HepG2 (cell line): ENCODE results near the gene CLTCL1. TPM values are rescaled to one million over a fixed set of nuclear protein-coding genes. Genes with fewer than 3 reads are reported as not detected.

ENCODE experiments used
- ATAC-seq: fragments of 200-7000 bp; cut with Tn5 transposase; 3 replicates; pipeline ENCODE4 v1.9.1; 2020; ENCODE audit warnings: mild to moderate bottlenecking, moderate library complexity
- BruUV-seq: library from RNA; stranded (reverse); fragments of 400-500 nt; replicated peaks from 2 replicates; lab custom pipeline; 2021; lab: Mats Ljungman, UMichigan
- CTCF ChIA-PET: fragments of 300-600 bp; formaldehyde crosslinking; extraction: SDS; loops from one replicate; lab custom pipeline; 2021; ENCODE audit warnings: low total read pairs, inconsistent platforms, low intra/inter-chr PET ratio; lab: Yijun Ruan, JAX
- POLR2A ChIA-PET: fragments of 350-600 bp; sonication (Branson Sonifier 250); formaldehyde crosslinking; loops from one replicate; lab custom pipeline; 2020; ENCODE audit warnings: antibody characterized with exemption, inconsistent platforms; lab: Yijun Ruan, JAX
- DNase-seq: peaks from one replicate; pipeline ENCODE4 v3.0.0-alpha.2; 2015; ENCODE audit warnings: low spot score
- FAIRE-seq: peaks from 3 replicates; lab custom pipeline; 2011; peaks lifted over from hg19 to GRCh38; lab: Jason Lieb, UNC
- H2AFZ ChIP-seq: one replicate; pipeline ENCODE4 v1.6.1; 2011; ENCODE audit warnings: low read length, inconsistent platforms
- H3K27ac ChIP-seq: fragments of 300-600 bp; 3 replicates; pipeline ENCODE4 v1.8.0; 2011; ENCODE audit warnings: mixed run types, mild to moderate bottlenecking, mixed read lengths, low read length, inconsistent platforms; ENCODE audit not compliant: insufficient read depth; ENCODE audit errors: extremely low read length
- H3K27me3 ChIP-seq, 2 experiments: fragments of 200-600 bp in 1 of 2; 2 replicates in 1 of 2; 3 replicates in 1 of 2; pipeline versions ENCODE4 v1.6.0 to v1.8.0; 2011; ENCODE audit warnings: low read length in 2 of 2, mild to moderate bottlenecking in 2 of 2, moderate library complexity in 2 of 2, inconsistent platforms in 1 of 2; ENCODE audit not compliant: insufficient read depth in 2 of 2, control insufficient read depth in 1 of 2
- H3K36me3 ChIP-seq, 2 experiments: fragments of 200-600 bp in 1 of 2; replicated peaks in 1 of 2; 2 replicates in 1 of 2; 3 replicates in 1 of 2; pipeline versions ENCODE4 v1.5.1 to v1.8.0; 2011; ENCODE audit warnings: low read length in 2 of 2, inconsistent platforms in 1 of 2; ENCODE audit not compliant: insufficient read depth in 2 of 2, control insufficient read depth in 1 of 2
- H3K4me1 ChIP-seq: 2 replicates; pipeline ENCODE4 v1.5.1; 2012; ENCODE audit warnings: low read length, inconsistent platforms; ENCODE audit not compliant: insufficient read depth
- H3K4me2 ChIP-seq: 2 replicates; pipeline ENCODE4 v1.6.0; 2011; ENCODE audit warnings: low read depth, low read length, inconsistent platforms
- H3K4me3 ChIP-seq, 3 experiments: fragments of 200-600 bp in 1 of 3; sonication (generic), shearing (Covaris generic) in 1 of 3; replicated peaks in 1 of 3; 2 replicates each; pipeline ENCODE4 v1.5.1; 2011 to 2016; ENCODE audit warnings: low read length in 3 of 3, inconsistent platforms in 2 of 3, low read depth in 2 of 3, mild to moderate bottlenecking in 2 of 3, control low read depth in 1 of 3, mixed read lengths in 1 of 3; ENCODE audit not compliant: insufficient read depth in 1 of 3
- H3K79me2 ChIP-seq: one replicate; pipeline ENCODE4 v1.6.1; 2011; ENCODE audit warnings: low read length, inconsistent platforms; ENCODE audit not compliant: insufficient read depth
- H3K9ac ChIP-seq: 2 replicates; pipeline ENCODE4 v1.6.0; 2011; ENCODE audit warnings: mild to moderate bottlenecking, low read depth, low read length, inconsistent platforms; ENCODE audit not compliant: insufficient read depth
- H3K9me3 ChIP-seq: 2 replicates; pipeline ENCODE4 v1.5.1; 2012; ENCODE audit warnings: mild to moderate bottlenecking, low read length
- H4K20me1 ChIP-seq: 2 replicates; pipeline ENCODE4 v1.6.0; 2011; ENCODE audit warnings: inconsistent platforms, mild to moderate bottlenecking, low read length, moderate library complexity; ENCODE audit not compliant: insufficient read depth
- EP300 ChIP-seq, 3 experiments: sonication (generic) in 1 of 3; formaldehyde crosslinking in 1 of 3; IDR thresholded peaks; 2 replicates each; pipeline versions ENCODE4 v1.5.1 to v1.6.1; 2011 to 2020; ENCODE audit warnings: low read depth in 2 of 3, low read length in 2 of 3, borderline replicate concordance in 1 of 3, improper control_type of control experiment in 1 of 3, mild to moderate bottlenecking in 1 of 3, missing genetic modification reagents in 1 of 3, moderate library complexity in 1 of 3
- PLRG1 ChIP-seq: fragments of 450-650 bp; conservative IDR thresholded peaks from 2 replicates; pipeline ENCODE4 v1.6.1; 2016
- RCOR2 ChIP-seq: IDR thresholded peaks from 2 replicates; pipeline ENCODE4 v1.6.1; 2016; ENCODE audit warnings: missing biosample characterization, missing genetic modification reagents
- ZFP36 ChIP-seq: fragments of 150-350 bp; IDR thresholded peaks from 2 replicates; pipeline ENCODE4 v1.6.1; 2018; ENCODE audit warnings: borderline replicate concordance, low read length, low read depth; ENCODE audit not compliant: partially characterized antibody
- ZFYVE20 ChIP-seq: sonication (generic); formaldehyde crosslinking; IDR thresholded peaks from 2 replicates; pipeline ENCODE4 v1.8.0; 2023; ENCODE audit warnings: low read depth, mild to moderate bottlenecking, moderate library complexity, missing genetic modification reagents, borderline replicate concordance
- ZNF501 ChIP-seq: sonication (generic); formaldehyde crosslinking; IDR thresholded peaks from 2 replicates; pipeline ENCODE4 v1.5.1; 2020; ENCODE audit warnings: mild to moderate bottlenecking, moderate library complexity, missing genetic modification reagents
- ZNF660 ChIP-seq: sonication (generic); formaldehyde crosslinking; IDR thresholded peaks from 2 replicates; pipeline ENCODE4 v1.5.1; 2020; ENCODE audit warnings: mild to moderate bottlenecking, low read depth, missing genetic modification reagents, borderline replicate concordance
- WGBS: methylation state at CpG from one replicate; pipeline ENCODE4 v1.1.6; 2017; ENCODE audit warnings: low lambda C conversion rate; 5-methylcytosine and 5-hydroxymethylcytosine counted together
- in situ Hi-C: cut with HindIII; loops from 2 replicates; pipeline ENCODE4 v1.10.0; 2017; ENCODE audit warnings: low pct_unique_long_range_greater_than_20kb; ENCODE audit not compliant: extremely low pct_ligation_motif_present
- intact Hi-C: fragments of 100-400 bp; cut with micrococcal nuclease; formaldehyde crosslinking; loops from one replicate; pipeline ENCODE4 v1.10.0; 2022; ENCODE audit not compliant: unreplicated experiment
- polyA plus RNA-seq, 8 experiments: library from polyadenylated mRNA; depleted of rRNA in 3 of 8; stranded (reverse) in 7 of 8; unstranded in 1 of 8; fragments of >200 nt; fragmentation: Illumina TruSeq in 4 of 8; extraction: Trizol in 4 of 8; gene quantifications; 2 replicates each; pipeline versions ENCODE4 v1.2.1 to v1.2.3, GENCODE V29; 2011 to 2016; ENCODE audit warnings: low read depth in 4 of 8, missing spikeins in 1 of 8, mixed read lengths in 1 of 8; ENCODE audit not compliant: insufficient read depth in 1 of 8
- total RNA-seq, 5 experiments: library from RNA; depleted of rRNA; stranded (reverse); fragments of >200 nt; fragmentation: Illumina TruSeq; extraction: Trizol; gene quantifications; 2 replicates each; pipeline ENCODE4 v1.2.3, GENCODE V29; 2016; ENCODE audit warnings: low read depth in 1 of 5
- TF ChIP-seq, protein P1 (sequence below): sonication (generic); formaldehyde crosslinking; IDR thresholded peaks from 2 replicates; pipeline ENCODE4 v1.8.1; 2023; ENCODE audit warnings: missing genetic modification reagents, mild to moderate bottlenecking, borderline replicate concordance
- TF ChIP-seq, protein P2 (sequence below): sonication (generic); formaldehyde crosslinking; IDR thresholded peaks from 2 replicates; pipeline ENCODE4 v1.8.0; 2022; ENCODE audit warnings: mild to moderate bottlenecking, missing genetic modification reagents, borderline replicate concordance
- TF ChIP-seq, protein P3 (sequence below): sonication (generic); formaldehyde crosslinking; IDR thresholded peaks from 2 replicates; pipeline ENCODE4 v1.5.1; 2020; ENCODE audit warnings: mild to moderate bottlenecking, missing genetic modification reagents
- TF ChIP-seq, protein P4 (sequence below): sonication (generic); formaldehyde crosslinking; IDR thresholded peaks from 2 replicates; pipeline ENCODE4 v1.4.0; 2020; ENCODE audit warnings: mild to moderate bottlenecking, missing genetic modification reagents

The CLTCL1 gene
- total and polyA plus RNA-seq, 2 of the 13 experiments (the other 11 are each of a cell fraction or from before 2014, with no cell fraction given) = 8.1 to 10.9 TPM

DNA sequence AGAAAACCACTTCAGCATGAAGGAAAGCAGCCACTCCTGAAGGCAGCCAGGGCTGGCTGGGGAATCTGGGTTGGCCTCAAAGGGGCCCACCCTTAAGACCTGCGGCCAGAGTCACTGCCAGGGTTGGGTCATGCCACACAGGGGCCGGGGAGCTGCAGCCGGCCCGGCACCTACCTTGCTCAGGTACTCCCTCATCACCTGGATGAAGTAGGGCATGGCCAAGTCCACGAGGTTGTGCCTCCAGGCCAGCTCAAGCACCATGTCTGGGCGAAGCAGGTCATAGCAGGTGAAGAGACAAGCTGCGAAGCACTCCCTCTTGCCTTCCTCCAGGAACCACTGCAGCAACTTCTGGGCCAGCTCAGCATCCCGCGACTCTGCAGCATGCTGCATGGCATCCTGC lies 108.3 kb downstream of the CLTCL1 start:
- Histone ChIP-seq H4K20me1 (no peaks in the 10 kb centered on the region), H3K9ac (no peak overlapping the region), H3K27ac (no peak overlapping the region), H3K27me3 (no peaks in the 10 kb centered on the region), H3K36me3 (no peaks in the 10 kb centered on the region), H3K4me3 (no peak overlapping the region), H2AFZ (no peak overlapping the region), H3K79me2 (no peaks in the 10 kb centered on the region), H3K4me2 (no peak overlapping the region), H3K9me3 (no peaks in the 10 kb centered on the region), H3K4me1 (peaks cover 30% of the 10 kb centered on the region)
- intact Hi-C loops (no loop called here), in situ Hi-C loops (loop anchor here (5.0 kb wide), 1 partner anchor 109 kb away; the partner anchor contains the start of gene CLTCL1)
- FAIRE-seq = no peak
- CTCF ChIA-PET = no interaction called here
- BruUV-seq = no TSS peak
- no CpG with 5 or more reads among the region's 9 CpGs for WGBS
- POLR2A ChIA-PET = no interaction called here
- ATAC-seq = no peak
- no peak for DNase-seq
- TF ChIP-seq ZNF660 (CRISPR knock-in tag) (no peak), ZFP36 (no peak), EP300 (IDR thresholded peaks at IDR 0.05; ENCODE audit: low read depth in 2 of 2, low read length in 2 of 2) (no peak), EP300 (CRISPR knock-in tag; IDR thresholded peaks at IDR 0.05; ENCODE audit: borderline replicate concordance) (no peak), RCOR2 (CRISPR knock-in tag) (no peak), ZFYVE20 (CRISPR knock-in tag) (no peak), PLRG1 (no peak), ZNF501 (CRISPR knock-in tag) (no peak)
- TF ChIP-seq, protein P1, sequence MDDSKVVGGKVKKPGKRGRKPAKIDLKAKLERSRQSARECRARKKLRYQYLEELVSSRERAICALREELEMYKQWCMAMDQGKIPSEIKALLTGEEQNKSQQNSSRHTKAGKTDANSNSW = no peak
- TF ChIP-seq, protein P2, sequence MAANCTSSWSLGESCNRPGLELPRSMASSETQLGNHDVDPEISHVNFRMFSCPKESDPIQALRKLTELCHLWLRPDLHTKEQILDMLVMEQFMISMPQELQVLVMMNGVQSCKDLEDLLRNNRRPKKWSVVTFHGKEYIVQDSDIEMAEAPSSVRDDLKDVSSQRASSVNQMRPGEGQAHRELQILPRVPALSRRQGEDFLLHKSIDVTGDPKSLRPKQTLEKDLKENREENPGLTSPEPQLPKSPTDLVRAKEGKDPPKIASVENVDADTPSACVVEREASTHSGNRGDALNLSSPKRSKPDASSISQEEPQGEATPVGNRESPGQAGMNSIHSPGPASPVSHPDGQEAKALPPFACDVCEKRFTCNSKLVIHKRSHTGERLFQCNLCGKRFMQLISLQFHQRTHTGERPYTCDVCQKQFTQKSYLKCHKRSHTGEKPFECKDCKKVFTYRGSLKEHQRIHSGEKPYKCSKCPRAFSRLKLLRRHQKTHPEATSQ = no peak
- TF ChIP-seq, protein P3, sequence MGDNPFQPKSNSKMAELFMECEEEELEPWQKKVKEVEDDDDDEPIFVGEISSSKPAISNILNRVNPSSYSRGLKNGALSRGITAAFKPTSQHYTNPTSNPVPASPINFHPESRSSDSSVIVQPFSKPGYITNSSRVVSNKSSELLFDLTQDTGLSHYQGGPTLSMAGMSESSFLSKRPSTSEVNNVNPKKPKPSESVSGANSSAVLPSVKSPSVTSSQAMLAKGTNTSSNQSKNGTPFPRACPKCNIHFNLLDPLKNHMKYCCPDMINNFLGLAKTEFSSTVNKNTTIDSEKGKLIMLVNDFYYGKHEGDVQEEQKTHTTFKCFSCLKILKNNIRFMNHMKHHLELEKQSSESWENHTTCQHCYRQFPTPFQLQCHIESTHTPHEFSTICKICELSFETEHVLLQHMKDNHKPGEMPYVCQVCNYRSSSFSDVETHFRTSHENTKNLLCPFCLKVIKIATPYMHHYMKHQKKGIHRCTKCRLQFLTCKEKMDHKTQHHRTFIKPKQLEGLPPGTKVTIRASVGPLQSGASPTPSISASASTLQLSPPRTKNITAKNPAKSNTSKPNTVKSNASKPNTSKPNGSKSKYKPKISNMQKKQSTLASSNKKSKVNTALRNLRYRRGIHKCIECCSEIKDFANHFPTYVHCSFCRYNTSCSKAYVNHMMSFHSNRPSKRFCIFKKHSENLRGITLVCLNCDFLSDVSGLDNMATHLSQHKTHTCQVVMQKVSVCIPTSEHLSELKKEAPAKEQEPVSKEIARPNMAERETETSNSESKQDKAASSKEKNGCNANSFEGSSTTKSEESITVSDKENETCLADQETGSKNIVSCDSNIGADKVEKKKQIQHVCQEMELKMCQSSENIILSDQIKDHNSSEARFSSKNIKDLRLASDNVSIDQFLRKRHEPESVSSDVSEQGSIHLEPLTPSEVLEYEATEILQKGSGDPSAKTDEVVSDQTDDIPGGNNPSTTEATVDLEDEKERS (CRISPR knock-in tag) = no peak
- TF ChIP-seq, protein P4, sequence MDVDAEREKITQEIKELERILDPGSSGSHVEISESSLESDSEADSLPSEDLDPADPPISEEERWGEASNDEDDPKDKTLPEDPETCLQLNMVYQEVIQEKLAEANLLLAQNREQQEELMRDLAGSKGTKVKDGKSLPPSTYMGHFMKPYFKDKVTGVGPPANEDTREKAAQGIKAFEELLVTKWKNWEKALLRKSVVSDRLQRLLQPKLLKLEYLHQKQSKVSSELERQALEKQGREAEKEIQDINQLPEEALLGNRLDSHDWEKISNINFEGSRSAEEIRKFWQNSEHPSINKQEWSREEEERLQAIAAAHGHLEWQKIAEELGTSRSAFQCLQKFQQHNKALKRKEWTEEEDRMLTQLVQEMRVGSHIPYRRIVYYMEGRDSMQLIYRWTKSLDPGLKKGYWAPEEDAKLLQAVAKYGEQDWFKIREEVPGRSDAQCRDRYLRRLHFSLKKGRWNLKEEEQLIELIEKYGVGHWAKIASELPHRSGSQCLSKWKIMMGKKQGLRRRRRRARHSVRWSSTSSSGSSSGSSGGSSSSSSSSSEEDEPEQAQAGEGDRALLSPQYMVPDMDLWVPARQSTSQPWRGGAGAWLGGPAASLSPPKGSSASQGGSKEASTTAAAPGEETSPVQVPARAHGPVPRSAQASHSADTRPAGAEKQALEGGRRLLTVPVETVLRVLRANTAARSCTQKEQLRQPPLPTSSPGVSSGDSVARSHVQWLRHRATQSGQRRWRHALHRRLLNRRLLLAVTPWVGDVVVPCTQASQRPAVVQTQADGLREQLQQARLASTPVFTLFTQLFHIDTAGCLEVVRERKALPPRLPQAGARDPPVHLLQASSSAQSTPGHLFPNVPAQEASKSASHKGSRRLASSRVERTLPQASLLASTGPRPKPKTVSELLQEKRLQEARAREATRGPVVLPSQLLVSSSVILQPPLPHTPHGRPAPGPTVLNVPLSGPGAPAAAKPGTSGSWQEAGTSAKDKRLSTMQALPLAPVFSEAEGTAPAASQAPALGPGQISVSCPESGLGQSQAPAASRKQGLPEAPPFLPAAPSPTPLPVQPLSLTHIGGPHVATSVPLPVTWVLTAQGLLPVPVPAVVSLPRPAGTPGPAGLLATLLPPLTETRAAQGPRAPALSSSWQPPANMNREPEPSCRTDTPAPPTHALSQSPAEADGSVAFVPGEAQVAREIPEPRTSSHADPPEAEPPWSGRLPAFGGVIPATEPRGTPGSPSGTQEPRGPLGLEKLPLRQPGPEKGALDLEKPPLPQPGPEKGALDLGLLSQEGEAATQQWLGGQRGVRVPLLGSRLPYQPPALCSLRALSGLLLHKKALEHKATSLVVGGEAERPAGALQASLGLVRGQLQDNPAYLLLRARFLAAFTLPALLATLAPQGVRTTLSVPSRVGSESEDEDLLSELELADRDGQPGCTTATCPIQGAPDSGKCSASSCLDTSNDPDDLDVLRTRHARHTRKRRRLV (CRISPR knock-in tag) = no peak
